H1 (cell line): ENCODE results near the gene CACFD1. TPM values are rescaled to one million over a fixed set of nuclear protein-coding genes. Genes with fewer than 3 reads are reported as not detected.
A peak's percentile ranks its signal among the peaks of the same experiment; 100 is the strongest.

Experiments used
- CTCF ChIA-PET: fragments of 300-600 bp; sonication (Branson Sonifier 250); formaldehyde crosslinking; loops from one replicate; lab custom pipeline; 2021; ENCODE audit not compliant: partially characterized antibody; lab: Charles Lee
- POLR2A ChIA-PET: fragments of 300-600 bp; sonication (Branson Sonifier 250); formaldehyde crosslinking; loops from one replicate; lab custom pipeline; 2021; ENCODE audit warnings: inconsistent platforms; ENCODE audit not compliant: partially characterized antibody; lab: Charles Lee
- DNase-seq, 2 experiments: peaks; one replicate each; pipeline versions ENCODE4 v3.0.0 to v3.0.0-alpha.2; 2010 to 2022; ENCODE audit warnings: low spot score in 2 of 2, low read depth in 1 of 2, mixed read lengths in 1 of 2
- FAIRE-seq: peaks from 2 replicates; lab custom pipeline; 2011; peaks lifted over from hg19 to GRCh38; lab: Jason Lieb, UNC
- H2AFZ ChIP-seq: 2 replicates; pipeline ENCODE4 v1.8.1; 2012; ENCODE audit warnings: low read length, inconsistent platforms
- H2AK5ac ChIP-seq: 2 replicates; pipeline ENCODE4 v1.6.1; 2013; ENCODE audit warnings: low read depth, low read length
- H2BK120ac ChIP-seq: replicated peaks from 2 replicates; pipeline ENCODE3; 2013; ENCODE audit warnings: low read depth, low read length, inconsistent platforms
- H2BK12ac ChIP-seq: 2 replicates; pipeline ENCODE4 v1.6.1; 2013; ENCODE audit warnings: low read depth, low read length
- H2BK15ac ChIP-seq: 2 replicates; pipeline ENCODE4 v1.6.1; 2013; ENCODE audit warnings: low read length
- H2BK20ac ChIP-seq: 2 replicates; pipeline ENCODE4 v1.6.1; 2013; ENCODE audit warnings: low read length
- H2BK5ac ChIP-seq: 2 replicates; pipeline ENCODE4 v1.6.1; 2013; ENCODE audit warnings: low read depth, low read length
- H3K14ac ChIP-seq: 2 replicates; pipeline ENCODE4 v1.6.1; 2013; ENCODE audit warnings: inconsistent platforms; ENCODE audit not compliant: insufficient read length
- H3K18ac ChIP-seq: 2 replicates; pipeline ENCODE4 v1.6.1; 2013; ENCODE audit warnings: low read length; ENCODE audit errors: extremely low read depth
- H3K23ac ChIP-seq: 2 replicates; pipeline ENCODE4 v1.6.1; 2013; ENCODE audit warnings: inconsistent platforms; ENCODE audit not compliant: insufficient read length
- H3K23me2 ChIP-seq: 2 replicates; pipeline ENCODE4 v1.6.1; 2013; ENCODE audit warnings: low read depth, low read length
- H3K27ac ChIP-seq: 2 replicates; pipeline ENCODE4 v1.6.1; 2011; ENCODE audit warnings: low read depth, low read length, inconsistent platforms
- H3K27me3 ChIP-seq, 4 experiments: replicated peaks in 1 of 4; 1 replicate in 1 of 4; 2 replicates in 3 of 4; pipeline versions ENCODE4 v1.6.1 to v1.8.1; 2011 to 2013; ENCODE audit warnings: low read length in 3 of 4, mild to moderate bottlenecking in 3 of 4, inconsistent platforms in 2 of 4, mixed read lengths in 2 of 4, moderate library complexity in 1 of 4; ENCODE audit not compliant: control insufficient read depth in 3 of 4, insufficient read depth in 3 of 4; ENCODE audit errors: extremely low read depth in 1 of 4
- H3K36me3 ChIP-seq, 4 experiments: 2 replicates each; pipeline versions ENCODE4 v1.6.1 to v1.8.1; 2011 to 2013; ENCODE audit warnings: mild to moderate bottlenecking in 4 of 4, low read length in 3 of 4, moderate library complexity in 2 of 4, control low read depth in 1 of 4, inconsistent platforms in 1 of 4; ENCODE audit not compliant: insufficient read depth in 4 of 4, control insufficient read depth in 2 of 4
- H3K4ac ChIP-seq: replicated peaks from 2 replicates; pipeline ENCODE3; 2013; ENCODE audit warnings: low read length, low read depth, mixed read lengths, inconsistent platforms; ENCODE audit not compliant: insufficient read length
- H3K4me1 ChIP-seq, 4 experiments: replicated peaks in 1 of 4; 1 replicate in 1 of 4; 2 replicates in 3 of 4; pipeline versions ENCODE4 v1.6.1 to v1.8.1; 2011 to 2013; ENCODE audit warnings: low read length in 3 of 4, inconsistent platforms in 2 of 4, mixed read lengths in 1 of 4; ENCODE audit not compliant: insufficient read depth in 4 of 4, control insufficient read depth in 3 of 4
- H3K4me2 ChIP-seq, 2 experiments: 2 replicates each; pipeline versions ENCODE4 v1.6.1 to v1.8.1; 2011 to 2013; ENCODE audit warnings: low read depth in 2 of 2, low read length in 2 of 2, control low read depth in 1 of 2, inconsistent platforms in 1 of 2, mild to moderate bottlenecking in 1 of 2; ENCODE audit not compliant: insufficient read depth in 1 of 2
- H3K4me3 ChIP-seq, 4 experiments: fragments of 200-600, 300-600 bp in 1 of 4; sonication (generic), shearing (Covaris generic), sonication (Bioruptor Twin) in 1 of 4; 2 replicates each; pipeline versions ENCODE4 v1.5.1 to v1.8.1; 2011 to 2016; ENCODE audit warnings: low read length in 4 of 4, low read depth in 3 of 4, control low read depth in 2 of 4, inconsistent platforms in 2 of 4, mild to moderate bottlenecking in 2 of 4, mixed read lengths in 1 of 4, moderate library complexity in 1 of 4; ENCODE audit not compliant: insufficient read depth in 2 of 4; ENCODE audit errors: extremely low read depth in 1 of 4
- H3K56ac ChIP-seq: replicated peaks from 2 replicates; pipeline ENCODE3; 2013; ENCODE audit warnings: low read depth, mild to moderate bottlenecking, mixed read lengths, low read length, inconsistent platforms; ENCODE audit not compliant: insufficient read length
- H3K79me1 ChIP-seq: 2 replicates; pipeline ENCODE4 v1.6.1; 2013; ENCODE audit warnings: low read depth, low read length, control low read depth
- H3K79me2 ChIP-seq, 2 experiments: 2 replicates each; pipeline versions ENCODE4 v1.6.1 to v1.8.1; 2012 to 2013; ENCODE audit warnings: low read length in 2 of 2, mild to moderate bottlenecking in 2 of 2, inconsistent platforms in 1 of 2; ENCODE audit not compliant: insufficient read depth in 2 of 2, control insufficient read depth in 1 of 2
- H3K9ac ChIP-seq, 4 experiments: replicated peaks in 1 of 4; 1 replicate in 1 of 4; 2 replicates in 3 of 4; pipeline versions ENCODE4 v1.6.1 to v1.8.1; 2011 to 2013; ENCODE audit warnings: low read depth in 3 of 4, low read length in 3 of 4, control low read depth in 2 of 4, mild to moderate bottlenecking in 2 of 4, moderate library complexity in 2 of 4, inconsistent platforms in 1 of 4; ENCODE audit errors: extremely low read depth in 1 of 4
- H3K9me3 ChIP-seq, 2 experiments: 2 replicates each; pipeline versions ENCODE4 v1.6.1 to v1.8.1; 2012 to 2013; ENCODE audit warnings: mild to moderate bottlenecking in 2 of 2, moderate library complexity in 2 of 2, control low read depth in 1 of 2, inconsistent platforms in 1 of 2, low read depth in 1 of 2, low read length in 1 of 2, mixed read lengths in 1 of 2; ENCODE audit not compliant: insufficient read depth in 2 of 2
- H4K20me1 ChIP-seq, 2 experiments: replicated peaks in 1 of 2; 2 replicates each; pipeline versions ENCODE3 to v1.8.1; 2011 to 2013; ENCODE audit warnings: inconsistent platforms in 2 of 2, low read length in 2 of 2, mild to moderate bottlenecking in 1 of 2; ENCODE audit not compliant: insufficient read depth in 2 of 2, control insufficient read depth in 1 of 2
- H4K5ac ChIP-seq: 2 replicates; pipeline ENCODE4 v1.6.1; 2013; ENCODE audit warnings: low read length, low read depth, mixed read lengths, inconsistent platforms; ENCODE audit not compliant: insufficient read length
- H4K8ac ChIP-seq: 2 replicates; pipeline ENCODE4 v1.8.0; 2013; ENCODE audit warnings: mild to moderate bottlenecking, moderate library complexity, low read length, inconsistent platforms; ENCODE audit not compliant: insufficient read depth; ENCODE audit errors: extremely low read depth
- H4K91ac ChIP-seq: replicated peaks from 2 replicates; pipeline ENCODE3; 2013; ENCODE audit warnings: low read length, mixed read lengths, inconsistent platforms; ENCODE audit not compliant: insufficient read length
- CHD2 ChIP-seq: IDR thresholded peaks from 2 replicates; pipeline ENCODE4 v1.6.1; 2012; ENCODE audit warnings: low read length, improper control_type of control experiment
- HDAC6 ChIP-seq: IDR thresholded peaks from one replicate; pipeline ENCODE4 v1.7.1; 2012; ENCODE audit warnings: low read depth, mild to moderate bottlenecking, inconsistent platforms, low read length, moderate library complexity
- JUN ChIP-seq: IDR thresholded peaks from 2 replicates; pipeline ENCODE4 v1.6.1; 2011; ENCODE audit warnings: low read depth, mild to moderate bottlenecking, improper control_type of control experiment, low read length
- KDM1A ChIP-seq: fragments of 200-600, 300-600 bp; sonication (generic); IDR thresholded peaks from 2 replicates; pipeline ENCODE4 v1.7.1; 2016; ENCODE audit warnings: mild to moderate bottlenecking, low read length, borderline replicate concordance
- PHF8 ChIP-seq: fragments of 200-600 bp; sonication (generic); conservative IDR thresholded peaks from 2 replicates; pipeline ENCODE4 v1.7.1; 2012; ENCODE audit warnings: low read depth, mild to moderate bottlenecking, inconsistent platforms, low read length, moderate library complexity
- SIN3A ChIP-seq, 2 experiments: IDR thresholded peaks in 1 of 2; conservative IDR thresholded peaks in 1 of 2; 2 replicates each; pipeline ENCODE4 v1.6.1; 2011 to 2012; ENCODE audit warnings: low read length in 2 of 2, improper control_type of control experiment in 1 of 2, low read depth in 1 of 2, mild to moderate bottlenecking in 1 of 2
- SP4 ChIP-seq: IDR thresholded peaks from 2 replicates; pipeline ENCODE4 v1.6.1; 2012; ENCODE audit warnings: low read length, inconsistent platforms
- TBP ChIP-seq: IDR thresholded peaks from 2 replicates; pipeline ENCODE4 v1.6.1; 2011; ENCODE audit warnings: low read depth, low read length, improper control_type of control experiment
- TCF12 ChIP-seq: IDR thresholded peaks from 2 replicates; pipeline ENCODE4 v1.6.1; 2011; ENCODE audit warnings: low read depth, mild to moderate bottlenecking, low read length
- YY1 ChIP-seq: IDR thresholded peaks from 2 replicates; pipeline ENCODE4 v1.6.1; 2011; ENCODE audit warnings: low read depth, mild to moderate bottlenecking, low read length
- WGBS, 2 experiments: shearing (Covaris generic) in 1 of 2; methylation state at CpG; one replicate each; pipeline versions ENCODE4 v1.1.6 to v1.1.7; 2013 to 2015; ENCODE audit warnings: low lambda C conversion rate in 2 of 2, mixed read lengths in 2 of 2, inconsistent platforms in 1 of 2, low coverage in 1 of 2, missing lambda C conversion rate in 1 of 2; ENCODE audit not compliant: insufficient replicate concordance in 2 of 2, insufficient coverage in 1 of 2, insufficient read length in 1 of 2; ENCODE audit errors: extremely low coverage in 1 of 2, missing lambda C conversion rate in 1 of 2; 5-methylcytosine and 5-hydroxymethylcytosine counted together
- polyA plus RNA-seq, 7 experiments: library from polyadenylated mRNA; depleted of rRNA in 3 of 7; stranded (reverse) in 5 of 7; unstranded in 2 of 7; fragments of >200 nt in 5 of 7; fragments of 200-250 nt in 2 of 7; gene quantifications; 1 replicate in 5 of 7; 2 replicates in 1 of 7; 4 replicates in 1 of 7; pipeline versions ENCODE4 v1.2.1 to v1.2.3, GENCODE V29; 2011 to 2013; ENCODE audit warnings: missing spikeins in 2 of 7, mixed read lengths in 2 of 7
- total RNA-seq: library from RNA; stranded (reverse); fragmentation: NEBNext Ultra II Directional; extraction: Animal tissue kit (Norgen Biotek cat#: 25700); gene quantifications from 2 replicates; pipeline ENCODE4 v1.2.1, GENCODE V29; 2021
- TF ChIP-seq, protein P1 (sequence below): IDR thresholded peaks from 2 replicates; pipeline ENCODE4 v1.6.1; 2011; ENCODE audit warnings: low read length, improper control_type of control experiment

Gene CACFD1
- total and polyA plus RNA-seq, 2 of the 8 experiments (the other 6 are each of a cell fraction or from before 2014, with no cell fraction given), result 13.4 to 15.5 TPM

GRCh38 chr9:133513214-133514100, 53.7 kb downstream of the CACFD1 start:
- Histone ChIP-seq H2AK5ac (no peak overlapping the region), H2BK12ac (no peak overlapping the region), H3K9ac (no peak overlapping the region), H2AFZ (no peak overlapping the region), H3K9me3 (peaks cover 0 to 3% of the 10 kb centered on the region in 2 experiments; a peak in 1 of 4 replicates), H3K4ac (no peak overlapping the region), H3K79me1 (no peaks in the 10 kb centered on the region), H3K27ac (no peak overlapping the region), H4K20me1 (peaks cover 0 to 7% of the 10 kb centered on the region in 2 experiments), H3K4me3 (no peak overlapping the region), H3K27me3 (no peaks in the 10 kb centered on the region; a peak in 1 of 7 replicates), H3K14ac (no peak overlapping the region), H3K23ac (no peak overlapping the region), H2BK120ac (no peak overlapping the region), H3K23me2 (peaks cover 10% of the 10 kb centered on the region), H3K4me2 (no peak overlapping the region), H3K18ac (no peak overlapping the region), H3K56ac (no peak overlapping the region), H3K4me1 (peaks cover 0 to 22% (median 14%) of the 10 kb centered on the region in 4 experiments; a peak in 6 of 7 replicates), H4K5ac (no peak overlapping the region), H2BK15ac (no peak overlapping the region), H3K79me2 (no peaks in the 10 kb centered on the region), H3K36me3 (no peaks in the 10 kb centered on the region; a peak in 1 of 8 replicates), H4K91ac (peak overlapping the region; percentile 9), H4K8ac (peak overlapping the region; percentile 16; the same call in 1 of the 2 replicates), H2BK5ac (no peak overlapping the region; the same call in 1 of the 2 replicates), H2BK20ac (no peak overlapping the region)
- ChIA-PET POLR2A (interaction anchor here (1.0 to 2.5 kb wide), 3 partner anchors 10 to 164 kb away, joined by 3 to 5 read pairs (median 3); no protein-coding TSS in a partner anchor), CTCF (interaction anchor here (0.8 to 3.4 kb wide), 5 partner anchors 12 to 90 kb away, joined by 3 to 14 read pairs (median 6); partner anchors contain the start of gene MYMK)
- 89% methylated on average over 26 of the region's 28 CpGs; no CpG with 5 or more reads in 1 of the 2 experiments for WGBS, 2 experiments
- TF ChIP-seq TBP (no peak), CHD2 (no peak), SIN3A (conservative IDR thresholded peaks at IDR 0.05 in 1 of 2, IDR thresholded peaks at IDR 0.05 in 1 of 2; ENCODE audit: low read depth in 1 of 2, low read length in 2 of 2) (no peak), KDM1A (no peak), SP4 (no peak), JUN (no peak), YY1 (no peak), PHF8 (no peak), HDAC6 (no peak), TCF12 (no peak)
- TF ChIP-seq, protein P1, sequence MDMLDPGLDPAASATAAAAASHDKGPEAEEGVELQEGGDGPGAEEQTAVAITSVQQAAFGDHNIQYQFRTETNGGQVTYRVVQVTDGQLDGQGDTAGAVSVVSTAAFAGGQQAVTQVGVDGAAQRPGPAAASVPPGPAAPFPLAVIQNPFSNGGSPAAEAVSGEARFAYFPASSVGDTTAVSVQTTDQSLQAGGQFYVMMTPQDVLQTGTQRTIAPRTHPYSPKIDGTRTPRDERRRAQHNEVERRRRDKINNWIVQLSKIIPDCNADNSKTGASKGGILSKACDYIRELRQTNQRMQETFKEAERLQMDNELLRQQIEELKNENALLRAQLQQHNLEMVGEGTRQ, result no peak
- DNase-seq (no peak), FAIRE-seq (no peak)
